C4-2B (cell line): ENCODE measurements around the gene COMT.

Source experiments
- H3K27ac ChIP-seq: fragments of 450-650 bp; 2 replicates; pipeline ENCODE4 v1.5.1; 2017
- CTCF ChIP-seq: fragments of 450-650 bp; conservative IDR thresholded peaks from 2 replicates; pipeline ENCODE4 v1.5.1; 2017; ENCODE audit warnings: mild to moderate bottlenecking
- ZFX ChIP-seq: fragments of 450-650 bp; IDR thresholded peaks from 2 replicates; pipeline ENCODE4 v1.6.1; 2017

The COMT gene

GRCh38 chr22:19959043-19959586 lies 17.5 kb downstream of the COMT start:
- TF ChIP-seq ZFX: no peak
- no peak for TF ChIP-seq CTCF
- no peak overlapping the region for H3K27ac ChIP-seq

GRCh38 chr22:19959587-19960490 lies 18.3 kb downstream of the COMT start:
- no peak overlapping the region for H3K27ac ChIP-seq
- TF ChIP-seq CTCF (no peak), ZFX (no peak)

GRCh38 chr22:19960491-19961200 lies 19.1 kb downstream of the COMT start:
- TF ChIP-seq CTCF: no peak
- TF ChIP-seq ZFX: no peak
- H3K27ac ChIP-seq: no peak overlapping the region; the same call in 1 of the 2 replicates

- TF ChIP-seq ZFX (no peak), CTCF (no peak)
Observed at GRCh38 chr22:19961201-19961580, 19.6 kb downstream of the COMT start.

GRCh38 chr22:19961868-19962245 lies 20.3 kb downstream of the COMT start:
- TF ChIP-seq CTCF (no peak), ZFX (no peak)
- peak overlapping the region; percentile 100 for H3K27ac ChIP-seq

More at GRCh38 chr22:19961201-19961580, 19.6 kb downstream of the COMT start:
- H3K27ac ChIP-seq: peak overlapping the region; percentile 100

GRCh38 chr22:19962246-19962908 lies 20.8 kb downstream of the COMT start:
- H3K27ac ChIP-seq: peak overlapping the region; percentile 100
- peak; percentile 93 for TF ChIP-seq CTCF
- TF ChIP-seq ZFX: peak; percentile 67; the same call in 1 of the 2 replicates
